Osteocyte (in vitro differentiated cells): ENCODE results near the gene ALPL. TPM values are rescaled to one million over a fixed set of nuclear protein-coding genes. Genes with fewer than 3 reads are reported as not detected.

Experiments
- DNase-seq: peaks from one replicate; pipeline ENCODE4 v3.0.0; 2021; ENCODE audit warnings: mixed read lengths; ENCODE audit not compliant: unreplicated experiment; ENCODE audit errors: extremely low spot score
- H3K27ac Mint-ChIP-seq: one replicate; pipeline ENCODE4 v1.8.0; 2021; ENCODE audit warnings: mild to moderate bottlenecking, mixed read lengths; ENCODE audit not compliant: unreplicated experiment
- H3K27me3 Mint-ChIP-seq: one replicate; pipeline ENCODE4 v1.8.0; 2021; ENCODE audit warnings: mixed read lengths; ENCODE audit not compliant: unreplicated experiment
- H3K36me3 Mint-ChIP-seq: one replicate; pipeline ENCODE4 v1.8.0; 2021; ENCODE audit warnings: mixed read lengths; ENCODE audit not compliant: unreplicated experiment
- H3K4me1 Mint-ChIP-seq: one replicate; pipeline ENCODE4 v1.8.0; 2021; ENCODE audit warnings: mixed read lengths; ENCODE audit not compliant: unreplicated experiment
- H3K4me3 Mint-ChIP-seq: one replicate; pipeline ENCODE4 v1.8.0; 2021; ENCODE audit warnings: mild to moderate bottlenecking, moderate library complexity, mixed read lengths; ENCODE audit not compliant: unreplicated experiment
- H3K9me3 Mint-ChIP-seq: one replicate; pipeline ENCODE4 v1.8.0; 2021; ENCODE audit warnings: mixed read lengths; ENCODE audit not compliant: unreplicated experiment
- total RNA-seq: library from RNA; stranded (reverse); gene quantifications from 2 replicates; pipeline ENCODE4 v1.2.1, GENCODE V29; 2021
- TF ChIP-seq, protein P1 (sequence below): fragments of 200-600 bp; sonication (generic); IDR thresholded peaks from 2 replicates; pipeline ENCODE4 v1.5.0; 2021; ENCODE audit warnings: antibody characterized with exemption, mild to moderate bottlenecking, moderate library complexity

ALPL gene
- total RNA-seq, 1 donor from 2014 or later: 41.6 TPM

- Mint-ChIP-seq H3K9me3 (no peaks in the 10 kb centered on the region), H3K4me3 (no peak overlapping the region), H3K4me1 (peaks cover 5% of the 10 kb centered on the region), H3K27ac (no peak overlapping the region), H3K36me3 (no peaks in the 10 kb centered on the region), H3K27me3 (peaks cover 4% of the 10 kb centered on the region)
- TF ChIP-seq, protein P1, sequence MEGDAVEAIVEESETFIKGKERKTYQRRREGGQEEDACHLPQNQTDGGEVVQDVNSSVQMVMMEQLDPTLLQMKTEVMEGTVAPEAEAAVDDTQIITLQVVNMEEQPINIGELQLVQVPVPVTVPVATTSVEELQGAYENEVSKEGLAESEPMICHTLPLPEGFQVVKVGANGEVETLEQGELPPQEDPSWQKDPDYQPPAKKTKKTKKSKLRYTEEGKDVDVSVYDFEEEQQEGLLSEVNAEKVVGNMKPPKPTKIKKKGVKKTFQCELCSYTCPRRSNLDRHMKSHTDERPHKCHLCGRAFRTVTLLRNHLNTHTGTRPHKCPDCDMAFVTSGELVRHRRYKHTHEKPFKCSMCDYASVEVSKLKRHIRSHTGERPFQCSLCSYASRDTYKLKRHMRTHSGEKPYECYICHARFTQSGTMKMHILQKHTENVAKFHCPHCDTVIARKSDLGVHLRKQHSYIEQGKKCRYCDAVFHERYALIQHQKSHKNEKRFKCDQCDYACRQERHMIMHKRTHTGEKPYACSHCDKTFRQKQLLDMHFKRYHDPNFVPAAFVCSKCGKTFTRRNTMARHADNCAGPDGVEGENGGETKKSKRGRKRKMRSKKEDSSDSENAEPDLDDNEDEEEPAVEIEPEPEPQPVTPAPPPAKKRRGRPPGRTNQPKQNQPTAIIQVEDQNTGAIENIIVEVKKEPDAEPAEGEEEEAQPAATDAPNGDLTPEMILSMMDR: no peak
- no peak for DNase-seq
These were observed 109.5 kb downstream of the ALPL start for GRCh38 chr1:21618561-21619374.

GRCh38 chr1:21619375-21619947, 110.2 kb downstream of the ALPL start:
- Mint-ChIP-seq H3K4me3 (no peak overlapping the region), H3K9me3 (no peaks in the 10 kb centered on the region), H3K4me1 (peaks cover 5% of the 10 kb centered on the region), H3K36me3 (no peaks in the 10 kb centered on the region), H3K27ac (no peak overlapping the region), H3K27me3 (peaks cover 4% of the 10 kb centered on the region)
- TF ChIP-seq, protein P1: no peak
- DNase-seq: no peak

- H3K36me3 Mint-ChIP-seq: no peaks in the 10 kb centered on the region
- no peak overlapping the region for H3K27ac Mint-ChIP-seq
- H3K4me1 Mint-ChIP-seq: peaks cover 5% of the 10 kb centered on the region
- H3K27me3 Mint-ChIP-seq: peaks cover 4% of the 10 kb centered on the region
- H3K4me3 Mint-ChIP-seq: no peak overlapping the region
- TF ChIP-seq, protein P1: no peak
- no peak for DNase-seq
- no peaks in the 10 kb centered on the region for H3K9me3 Mint-ChIP-seq
These were observed 110.8 kb downstream of the ALPL start for GRCh38 chr1:21620011-21620410.

DNA sequence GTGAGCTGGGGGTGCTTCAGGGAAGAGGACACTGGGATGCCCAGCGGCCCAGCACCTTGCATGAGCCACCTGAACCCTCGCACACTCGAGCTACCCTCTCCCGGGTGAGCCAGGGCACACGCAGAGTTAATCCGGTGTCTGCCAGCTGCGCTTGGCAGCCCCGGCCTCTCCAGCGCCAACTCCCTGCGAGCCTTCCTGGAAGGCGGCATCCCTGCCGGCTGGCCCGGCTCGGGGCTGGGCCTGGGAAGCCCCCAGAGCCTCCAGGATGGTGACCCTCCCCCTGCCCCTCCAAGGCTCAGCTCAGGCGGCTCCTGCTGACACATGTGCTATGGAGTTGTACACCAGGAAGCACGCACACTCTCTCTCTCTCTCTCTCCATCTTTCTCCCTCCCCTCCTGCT, 111.3 kb downstream of the ALPL start:
- DNase-seq: no peak
- H3K27me3 Mint-ChIP-seq: peaks cover 4% of the 10 kb centered on the region
- H3K4me3 Mint-ChIP-seq: no peak overlapping the region
- H3K27ac Mint-ChIP-seq: no peak overlapping the region
- no peaks in the 10 kb centered on the region for H3K36me3 Mint-ChIP-seq
- H3K4me1 Mint-ChIP-seq: peaks cover 5% of the 10 kb centered on the region
- TF ChIP-seq, protein P1: no peak
- no peaks in the 10 kb centered on the region for H3K9me3 Mint-ChIP-seq

DNA sequence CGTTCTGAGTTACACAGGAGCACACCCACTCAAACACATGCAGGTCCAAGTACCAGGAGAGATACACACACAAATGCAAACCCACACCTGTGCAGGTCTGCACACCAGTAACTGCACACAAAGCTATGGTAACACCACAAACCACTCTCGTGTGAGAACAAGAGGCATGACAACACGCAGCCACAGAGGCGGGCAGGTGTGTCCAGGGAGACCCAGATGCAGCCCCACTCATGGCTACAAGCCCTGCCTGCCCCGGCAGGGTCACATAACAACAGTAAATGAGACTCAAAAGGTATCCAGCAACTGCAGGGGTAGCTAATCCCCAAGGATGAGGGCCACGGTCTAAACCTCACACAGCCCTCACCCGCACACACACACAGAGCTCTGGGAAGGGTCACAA, 111.8 kb downstream of the ALPL start:
- Mint-ChIP-seq H3K4me1 (peaks cover 5% of the 10 kb centered on the region), H3K9me3 (no peaks in the 10 kb centered on the region), H3K4me3 (no peak overlapping the region), H3K27ac (no peak overlapping the region), H3K27me3 (peaks cover 4% of the 10 kb centered on the region), H3K36me3 (no peaks in the 10 kb centered on the region)
- TF ChIP-seq, protein P1: no peak
- no peak for DNase-seq
